Adrenal gland (tissue), 5 donors: ENCODE data around the gene GGT7.

Experiments
- CTCF ChIP-seq, 6 experiments: fragments of 450-650 bp in 4 of 6; fragments of 200-600 bp in 2 of 6; sonication (generic) in 1 of 6; IDR thresholded peaks; 1 replicate in 5 of 6; 2 replicates in 1 of 6; pipeline versions ENCODE4 v1.5.1 to v1.8.0; 2016 to 2021; ENCODE audit warnings: antibody characterized with exemption in 6 of 6, mild to moderate bottlenecking in 2 of 6, moderate library complexity in 1 of 6
- POLR2A ChIP-seq, 2 donors: fragments of 450-650 bp; IDR thresholded peaks; one replicate each; pipeline ENCODE4 v1.6.1; 2017; ENCODE audit warnings: antibody characterized with exemption in 2 of 2, mild to moderate bottlenecking in 2 of 2, moderate library complexity in 1 of 2
- donor health status: DM: no; HTN: no; CAD: no.

GRCh38 chr20:34872622-34873224 is at the start of gene GGT7:
- TF ChIP-seq CTCF (IDR thresholded peaks at IDR 0.05) (peak; percentile 31 to 68 (median 54)), POLR2A (IDR thresholded peaks at IDR 0.05) (peak in 1 of 2 donors; percentile 16)
